ENCODE measurements around the gene HOXD3.

Gene HOXD3

DNA sequence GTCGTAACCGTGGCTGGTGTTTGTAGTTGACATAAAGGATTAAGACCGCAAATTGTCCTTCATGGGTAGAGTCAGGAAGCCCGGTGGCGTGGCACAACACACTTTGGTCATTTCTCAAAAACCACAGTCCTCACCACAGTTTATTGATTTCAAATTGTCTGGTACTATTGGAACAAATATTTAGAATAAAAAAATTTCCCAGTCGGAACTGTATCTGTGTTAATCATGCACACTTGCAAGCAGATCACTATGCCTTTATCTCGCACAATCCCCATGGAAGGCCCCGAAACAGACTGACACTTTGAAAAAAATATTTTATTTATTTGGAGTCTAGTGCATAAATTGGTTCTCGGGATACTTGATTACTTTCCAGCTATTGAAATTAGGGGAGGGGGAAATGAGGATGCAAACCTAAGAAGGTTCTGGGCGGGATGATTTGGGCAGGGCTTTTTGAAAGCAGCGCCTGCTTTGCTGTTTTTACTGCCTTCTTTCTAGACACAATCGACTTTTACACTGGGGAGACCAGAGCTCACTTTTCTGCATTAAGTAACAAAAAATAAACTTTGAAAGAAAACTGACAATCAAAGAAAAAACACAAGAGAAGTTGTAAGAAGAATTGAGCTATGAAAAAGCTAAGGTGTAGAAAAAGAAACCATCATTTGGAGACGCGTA lies 15.9 kb downstream of the HOXD3 start:
- ChIA-PET CTCF (interaction anchor here (0.9 kb wide), 1 partner anchor 32 kb away, joined by 4 read pairs; no protein-coding TSS in a partner anchor), POLR2A (ENCODE audit: low non-redundant PET) (no interaction called here)

GRCh38 chr2:176173567-176174381 lies 16.7 kb downstream of the HOXD3 start:
- CTCF ChIA-PET: interaction anchor here (2.4 kb wide), 1 partner anchor 33 kb away, joined by 13 read pairs; no protein-coding TSS in a partner anchor

More for the DNA sequence above, 15.9 kb downstream of the HOXD3 start:
- TF ChIP-seq, protein P1, sequence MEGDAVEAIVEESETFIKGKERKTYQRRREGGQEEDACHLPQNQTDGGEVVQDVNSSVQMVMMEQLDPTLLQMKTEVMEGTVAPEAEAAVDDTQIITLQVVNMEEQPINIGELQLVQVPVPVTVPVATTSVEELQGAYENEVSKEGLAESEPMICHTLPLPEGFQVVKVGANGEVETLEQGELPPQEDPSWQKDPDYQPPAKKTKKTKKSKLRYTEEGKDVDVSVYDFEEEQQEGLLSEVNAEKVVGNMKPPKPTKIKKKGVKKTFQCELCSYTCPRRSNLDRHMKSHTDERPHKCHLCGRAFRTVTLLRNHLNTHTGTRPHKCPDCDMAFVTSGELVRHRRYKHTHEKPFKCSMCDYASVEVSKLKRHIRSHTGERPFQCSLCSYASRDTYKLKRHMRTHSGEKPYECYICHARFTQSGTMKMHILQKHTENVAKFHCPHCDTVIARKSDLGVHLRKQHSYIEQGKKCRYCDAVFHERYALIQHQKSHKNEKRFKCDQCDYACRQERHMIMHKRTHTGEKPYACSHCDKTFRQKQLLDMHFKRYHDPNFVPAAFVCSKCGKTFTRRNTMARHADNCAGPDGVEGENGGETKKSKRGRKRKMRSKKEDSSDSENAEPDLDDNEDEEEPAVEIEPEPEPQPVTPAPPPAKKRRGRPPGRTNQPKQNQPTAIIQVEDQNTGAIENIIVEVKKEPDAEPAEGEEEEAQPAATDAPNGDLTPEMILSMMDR (conservative IDR thresholded peaks at IDR 0.05; ENCODE audit: low read depth): no peak
- H3K27ac ChIP-seq: no peak overlapping the region
- no peak for DNase-seq (ENCODE audit: low spot score)

GRCh38 chr2:176174382-176174823 lies 17.3 kb downstream of the HOXD3 start:
- no peak overlapping the region for H3K27ac ChIP-seq
- ChIA-PET CTCF (interaction anchor here (2.4 kb wide), 1 partner anchor 34 kb away, joined by 13 read pairs; no protein-coding TSS in a partner anchor), POLR2A (ENCODE audit: low non-redundant PET) (no interaction called here)
- no peak for DNase-seq (ENCODE audit: low spot score)
- TF ChIP-seq, protein P1 (conservative IDR thresholded peaks at IDR 0.05; ENCODE audit: low read depth): no peak

More at GRCh38 chr2:176173567-176174381, 16.7 kb downstream of the HOXD3 start:
- TF ChIP-seq, protein P1 (conservative IDR thresholded peaks at IDR 0.05; ENCODE audit: low read depth): no peak
- POLR2A ChIA-PET (ENCODE audit: low non-redundant PET): no interaction called here
- no peak for DNase-seq (ENCODE audit: low spot score)
- no peak overlapping the region for H3K27ac ChIP-seq

GRCh38 chr2:176174824-176175708 lies 18.0 kb downstream of the HOXD3 start:
- CTCF ChIA-PET: interaction anchor here (0.6 to 2.4 kb wide), 4 partner anchors 20 to 412 kb away, joined by 3 to 13 read pairs (median 4); no protein-coding TSS in a partner anchor
- TF ChIP-seq, protein P1 (conservative IDR thresholded peaks at IDR 0.05; ENCODE audit: low read depth): no peak
- DNase-seq (ENCODE audit: low spot score): no peak

DNA sequence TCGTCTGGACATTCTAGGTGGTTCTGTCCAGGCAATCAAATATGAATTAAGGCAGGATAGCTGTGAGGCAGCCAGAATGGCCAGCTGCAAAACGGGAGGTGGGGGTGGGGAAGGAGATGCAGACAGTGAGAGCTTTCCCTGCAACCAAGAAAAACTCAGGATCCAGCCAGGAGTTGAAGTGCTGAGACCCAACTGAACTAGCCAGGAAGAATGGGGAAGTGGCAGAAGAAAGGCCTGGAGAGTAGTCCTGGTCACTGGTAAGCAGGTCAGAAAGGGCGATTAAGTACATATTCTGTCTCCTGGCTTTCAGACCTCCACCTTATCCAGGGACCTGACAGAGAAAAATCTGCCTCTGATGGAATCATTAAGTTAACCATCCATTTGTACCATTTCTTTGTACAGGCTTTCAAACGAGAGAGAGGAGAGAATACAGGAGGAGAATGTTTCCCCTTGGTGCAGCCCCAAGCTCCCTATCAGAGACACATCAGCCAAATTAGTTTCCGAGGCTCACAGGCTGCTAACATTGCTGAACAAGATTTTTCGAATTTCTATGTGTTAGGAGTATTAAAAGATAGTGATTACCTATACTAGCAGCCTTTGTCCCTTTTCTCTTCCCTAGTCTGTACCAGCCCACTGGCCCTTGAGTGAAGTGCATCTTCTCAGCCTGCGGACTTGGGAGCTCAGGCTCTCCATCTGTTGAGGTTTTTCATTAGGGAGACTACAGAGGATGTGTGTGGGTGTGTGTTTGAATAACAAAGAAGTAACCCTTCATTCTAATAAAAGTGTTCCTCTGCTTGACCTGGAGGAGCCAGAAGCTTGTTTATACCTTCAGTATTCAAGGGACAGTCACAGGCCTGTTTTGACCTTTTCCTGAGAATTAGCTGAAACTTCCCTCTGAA lies 18.9 kb downstream of the HOXD3 start:
- ChIA-PET CTCF (interaction anchor here (0.6 to 2.4 kb wide), 4 partner anchors 21 to 411 kb away, joined by 3 to 13 read pairs (median 4); no protein-coding TSS in a partner anchor), POLR2A (ENCODE audit: low non-redundant PET) (no interaction called here)

More at GRCh38 chr2:176174824-176175708, 18.0 kb downstream of the HOXD3 start:
- POLR2A ChIA-PET (ENCODE audit: low non-redundant PET): no interaction called here
- H3K27ac ChIP-seq: no peak overlapping the region

More for the DNA sequence above, 18.9 kb downstream of the HOXD3 start:
- no peak overlapping the region for H3K27ac ChIP-seq
- DNase-seq (ENCODE audit: low spot score): no peak
- TF ChIP-seq, protein P1 (conservative IDR thresholded peaks at IDR 0.05; ENCODE audit: low read depth): no peak

All from RWPE1 (cell line).